B cell (primary cell): ENCODE data around the gene C10orf88.

ENCODE experiments used
- EZH2 ChIP-seq: IDR thresholded peaks from 2 replicates; pipeline ENCODE4 v1.6.1; 2012; ENCODE audit warnings: borderline replicate concordance, low read depth, mild to moderate bottlenecking, moderate library complexity, low read length; ENCODE audit not compliant: insufficient read depth, poor library complexity, severe bottlenecking
- TF ChIP-seq, protein P1 (sequence below): fragments of 200-600 bp; IDR thresholded peaks from one replicate; pipeline ENCODE4 v1.8.0; 2022; ENCODE audit warnings: antibody characterized with exemption, mild to moderate bottlenecking

GRCh38 chr10:122954731-122955050, 664 bp upstream of the C10orf88 start:
- no peak for TF ChIP-seq EZH2
- TF ChIP-seq, protein P1, sequence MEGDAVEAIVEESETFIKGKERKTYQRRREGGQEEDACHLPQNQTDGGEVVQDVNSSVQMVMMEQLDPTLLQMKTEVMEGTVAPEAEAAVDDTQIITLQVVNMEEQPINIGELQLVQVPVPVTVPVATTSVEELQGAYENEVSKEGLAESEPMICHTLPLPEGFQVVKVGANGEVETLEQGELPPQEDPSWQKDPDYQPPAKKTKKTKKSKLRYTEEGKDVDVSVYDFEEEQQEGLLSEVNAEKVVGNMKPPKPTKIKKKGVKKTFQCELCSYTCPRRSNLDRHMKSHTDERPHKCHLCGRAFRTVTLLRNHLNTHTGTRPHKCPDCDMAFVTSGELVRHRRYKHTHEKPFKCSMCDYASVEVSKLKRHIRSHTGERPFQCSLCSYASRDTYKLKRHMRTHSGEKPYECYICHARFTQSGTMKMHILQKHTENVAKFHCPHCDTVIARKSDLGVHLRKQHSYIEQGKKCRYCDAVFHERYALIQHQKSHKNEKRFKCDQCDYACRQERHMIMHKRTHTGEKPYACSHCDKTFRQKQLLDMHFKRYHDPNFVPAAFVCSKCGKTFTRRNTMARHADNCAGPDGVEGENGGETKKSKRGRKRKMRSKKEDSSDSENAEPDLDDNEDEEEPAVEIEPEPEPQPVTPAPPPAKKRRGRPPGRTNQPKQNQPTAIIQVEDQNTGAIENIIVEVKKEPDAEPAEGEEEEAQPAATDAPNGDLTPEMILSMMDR: no peak
